Stimulated activated CD8-positive, alpha-beta memory T cell treated with anti-CD3 and anti-CD28 coated beads, Interleukin-2, amount 100 ng/mL, for 1 hour (primary cell): ENCODE measurements around the gene TMEM235.
A peak's percentile ranks its signal among the peaks of the same experiment; 100 is the strongest.

ENCODE experiments used
- DNase-seq, 2 donors: peaks; one replicate each; pipeline ENCODE4 v3.0.0-alpha.2; 2020; ENCODE audit warnings: low read depth in 2 of 2

TMEM235 gene

DNA sequence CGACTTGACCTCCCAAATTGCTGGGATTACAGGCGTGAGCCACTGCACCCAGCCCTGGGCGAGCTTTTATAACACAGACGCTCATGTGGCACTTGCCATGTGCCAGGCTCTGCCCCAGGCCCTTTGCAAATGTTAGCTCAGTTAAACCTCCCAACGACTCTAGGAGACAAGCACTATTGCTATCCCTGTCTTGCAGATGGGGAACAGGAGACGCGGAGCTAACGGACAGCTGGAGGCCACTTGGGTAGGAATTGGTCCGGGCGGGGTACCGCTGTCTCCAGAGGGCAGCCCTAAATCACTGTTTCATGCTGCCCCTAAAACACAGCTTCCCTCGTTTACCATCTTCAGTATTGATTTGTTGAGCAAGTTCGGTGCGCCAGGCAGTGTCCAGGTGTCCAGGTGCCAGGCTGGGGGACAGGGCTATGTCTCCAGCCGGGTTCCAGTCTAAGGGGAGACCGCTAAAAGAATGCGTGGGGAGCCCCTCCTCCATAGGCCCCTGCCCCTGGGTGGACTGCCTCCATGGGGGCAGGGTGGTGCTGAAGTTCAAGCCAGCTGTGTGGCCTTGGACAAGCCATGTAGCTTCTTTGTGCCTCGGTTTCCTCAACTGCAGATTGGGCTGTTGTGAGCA, 23.7 kb downstream of the TMEM235 start:
- no peak for DNase-seq

DNA sequence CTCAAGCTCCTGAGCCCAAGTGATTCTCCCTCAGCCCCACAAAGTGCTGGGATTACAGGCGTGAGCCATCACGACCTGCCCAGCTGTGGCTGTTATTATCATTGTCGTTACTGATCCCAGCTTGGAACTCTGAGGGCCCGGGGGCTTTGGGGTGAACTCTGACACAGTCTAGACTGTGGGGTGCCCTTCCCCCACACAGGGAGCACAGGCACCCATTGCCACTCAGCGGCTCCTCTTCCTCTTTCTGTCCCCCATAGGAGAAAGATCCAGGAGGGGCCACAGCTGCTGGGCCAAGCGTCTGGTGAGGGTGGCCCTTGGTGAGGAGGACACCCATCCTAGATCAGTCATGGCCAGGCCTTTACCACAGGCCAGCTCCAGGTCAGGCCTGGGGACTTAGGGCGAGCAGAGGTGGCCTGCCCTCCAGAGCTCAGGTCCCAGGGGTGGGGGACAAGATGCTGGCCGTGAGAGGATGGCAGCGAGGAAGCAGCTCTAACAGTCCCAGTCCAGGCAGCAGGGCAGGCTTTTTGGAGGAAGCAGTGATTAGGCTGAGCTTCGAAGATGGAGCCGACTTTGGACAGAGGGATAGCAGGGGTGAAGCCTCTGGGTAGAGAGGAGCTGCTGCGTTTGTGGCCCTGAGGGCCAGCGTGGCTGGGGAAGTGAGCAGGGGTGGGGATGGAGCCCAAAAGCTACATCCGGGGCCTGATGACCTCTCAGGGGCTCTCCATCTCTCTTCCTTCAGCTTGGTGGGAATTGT, 24.7 kb downstream of the TMEM235 start:
- DNase-seq = no peak

DNA sequence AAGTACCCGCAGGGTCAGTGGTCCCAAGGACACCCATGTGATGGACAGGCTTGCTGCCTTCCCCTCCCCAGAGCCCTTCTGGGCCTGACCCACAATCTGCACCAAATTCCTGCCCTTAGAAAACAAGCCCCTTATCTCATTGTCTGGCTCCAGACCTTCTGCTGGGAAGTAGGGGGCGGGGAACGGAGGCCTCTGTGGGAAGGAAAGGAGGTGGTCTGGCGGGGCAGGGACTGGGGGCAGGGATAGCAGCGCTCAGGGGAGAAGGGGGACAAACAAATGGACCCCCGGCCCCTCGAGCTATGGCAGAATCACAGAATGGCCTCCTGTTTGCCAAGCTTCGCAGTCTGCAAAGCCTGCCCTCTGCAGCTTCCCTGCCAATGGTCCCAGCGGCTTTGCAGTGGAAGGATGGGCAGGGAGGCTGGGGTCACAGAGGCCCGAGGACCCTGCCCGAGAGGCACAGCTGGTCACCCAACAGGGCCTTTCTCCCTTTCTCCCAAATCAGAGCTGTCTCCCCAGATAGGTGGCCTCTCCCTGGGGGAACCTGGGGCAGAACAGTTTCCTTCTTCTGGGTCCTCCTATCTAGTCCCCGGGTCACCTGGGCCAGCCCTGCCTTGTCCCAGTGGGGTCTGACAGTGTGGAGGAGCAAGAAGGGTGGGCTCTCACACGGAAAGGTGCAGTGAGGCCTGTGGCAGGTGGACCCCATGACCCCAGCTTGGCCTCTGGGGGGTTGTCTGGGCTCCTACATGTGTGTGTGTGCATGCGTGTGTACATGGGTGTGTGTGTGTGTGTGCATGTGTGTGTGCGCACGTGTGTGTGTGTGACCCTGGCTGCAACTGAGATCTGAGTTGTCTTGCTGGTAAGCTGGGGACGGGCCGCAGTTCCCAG, 25.5 kb downstream of the TMEM235 start:
- no peak for DNase-seq

DNA sequence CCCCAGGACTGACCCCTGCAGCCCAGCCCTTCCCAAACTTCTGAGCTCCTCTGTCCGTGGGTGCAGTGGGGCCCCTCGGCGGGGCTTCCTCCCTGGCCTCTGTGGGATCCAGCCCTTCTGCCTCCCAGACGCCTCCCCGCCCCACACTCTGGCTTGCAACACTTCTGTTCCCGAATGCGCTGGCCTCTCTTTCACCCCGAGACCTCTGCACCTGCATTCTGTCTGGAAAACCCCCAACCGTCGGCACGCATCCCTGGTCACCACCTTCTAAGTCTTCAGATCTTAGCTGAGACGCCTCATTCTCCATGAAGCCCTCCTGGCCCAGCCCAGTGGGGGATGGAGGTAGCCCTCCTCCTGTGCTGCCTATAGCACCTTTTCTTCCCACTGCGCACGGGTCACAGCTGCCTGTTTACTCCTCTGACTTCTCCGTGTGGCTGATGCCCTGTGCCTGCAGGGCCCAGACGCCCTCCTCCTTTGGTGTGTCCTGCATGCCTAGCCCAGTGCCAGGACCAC, 26.4 kb downstream of the TMEM235 start:
- no peak for DNase-seq

DNA sequence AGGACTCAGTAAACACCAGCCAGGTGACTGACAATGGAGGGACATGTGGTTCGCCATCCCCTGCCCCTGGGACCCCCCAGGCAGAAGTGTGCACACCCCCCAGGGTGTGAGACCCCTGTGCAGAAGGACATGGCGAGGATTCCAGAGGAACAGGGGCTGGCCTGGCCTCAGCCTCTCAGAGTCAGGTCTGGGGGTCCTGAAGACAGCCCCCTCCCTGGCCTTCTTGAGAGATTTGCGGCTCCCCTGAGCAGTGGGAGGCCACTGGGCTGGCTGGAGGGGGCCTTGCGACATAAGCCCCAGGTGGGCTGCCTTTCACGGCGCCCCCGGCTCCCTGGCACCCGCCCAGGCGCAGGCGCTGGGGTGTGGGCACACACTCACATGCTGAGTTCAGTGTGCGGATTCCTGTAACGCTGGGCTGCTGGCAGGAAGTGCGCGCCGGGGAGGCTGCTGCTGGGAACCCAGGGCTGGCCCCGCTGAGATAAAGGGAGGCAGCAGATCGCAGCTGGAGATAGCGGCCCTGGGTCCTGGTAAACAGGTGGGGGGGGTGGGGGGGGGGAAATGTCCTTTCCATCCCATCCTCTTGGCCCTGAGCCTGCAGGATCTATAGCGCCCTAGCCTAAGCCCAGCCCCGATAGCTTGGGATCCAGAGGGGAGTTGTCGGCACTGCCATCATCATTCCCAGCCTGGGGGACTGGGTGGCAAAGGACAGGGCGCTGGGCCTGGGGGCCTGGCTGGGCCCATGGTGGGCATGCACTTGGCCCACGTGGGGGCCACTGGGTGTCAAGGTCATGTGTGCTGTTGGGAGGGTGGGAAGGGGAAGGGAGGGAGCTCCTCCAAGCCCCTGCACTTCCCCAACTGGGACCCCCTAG, 27.1 kb downstream of the TMEM235 start:
- DNase-seq = peak in 1 of 2 donors; percentile 44

DNA sequence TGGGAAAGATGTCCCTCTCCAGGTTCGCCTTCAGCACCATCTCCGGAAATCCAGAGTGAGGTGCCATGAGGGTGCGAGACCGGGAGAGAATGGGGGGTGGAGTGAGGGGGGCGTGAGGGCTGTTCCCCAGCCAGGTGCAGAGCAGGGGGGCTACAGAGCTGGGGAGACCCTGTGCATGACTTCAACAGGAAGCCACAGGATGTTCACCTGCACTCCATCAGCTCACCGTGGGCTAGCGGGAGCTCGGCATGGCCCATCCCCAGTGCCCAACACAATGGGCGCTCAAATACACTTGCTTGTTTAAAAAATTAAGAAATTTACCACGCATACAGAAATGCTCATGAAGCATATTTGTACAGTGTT, 27.7 kb downstream of the TMEM235 start:
- no peak for DNase-seq

DNA sequence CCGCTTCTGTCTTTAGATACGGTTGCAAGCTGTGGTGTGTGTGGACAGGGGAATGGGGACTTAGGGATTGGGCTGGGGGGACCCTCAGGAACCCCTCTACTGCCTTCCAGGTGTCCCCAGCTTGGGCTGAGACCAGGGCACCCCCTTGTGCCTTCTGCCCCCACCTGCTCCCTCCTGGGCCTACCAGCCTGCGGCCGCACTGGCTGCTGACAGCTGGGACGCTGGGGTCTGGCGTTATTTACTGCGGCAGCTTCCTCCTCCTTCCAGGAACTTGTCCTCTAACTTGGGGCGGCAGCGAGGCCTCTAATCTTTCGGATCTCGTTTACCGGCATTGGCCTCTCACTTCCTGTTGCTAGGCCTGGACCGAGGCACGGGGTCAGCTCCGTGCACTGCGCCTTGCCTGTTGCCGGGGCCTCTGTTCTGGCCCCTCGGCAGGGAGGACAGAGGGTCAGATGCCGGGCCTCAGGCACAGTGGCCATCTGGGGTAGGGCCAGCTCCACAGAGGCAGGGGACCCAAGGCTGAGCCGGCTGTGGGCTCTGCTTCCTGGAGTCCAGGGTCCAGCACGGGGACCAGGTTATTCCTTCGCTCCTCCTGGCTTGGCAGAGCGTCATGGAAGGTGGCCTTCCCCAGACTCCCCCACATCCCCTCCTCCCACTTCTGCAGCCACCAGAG, 31.8 kb downstream of the TMEM235 start:
- DNase-seq = no peak

DNA sequence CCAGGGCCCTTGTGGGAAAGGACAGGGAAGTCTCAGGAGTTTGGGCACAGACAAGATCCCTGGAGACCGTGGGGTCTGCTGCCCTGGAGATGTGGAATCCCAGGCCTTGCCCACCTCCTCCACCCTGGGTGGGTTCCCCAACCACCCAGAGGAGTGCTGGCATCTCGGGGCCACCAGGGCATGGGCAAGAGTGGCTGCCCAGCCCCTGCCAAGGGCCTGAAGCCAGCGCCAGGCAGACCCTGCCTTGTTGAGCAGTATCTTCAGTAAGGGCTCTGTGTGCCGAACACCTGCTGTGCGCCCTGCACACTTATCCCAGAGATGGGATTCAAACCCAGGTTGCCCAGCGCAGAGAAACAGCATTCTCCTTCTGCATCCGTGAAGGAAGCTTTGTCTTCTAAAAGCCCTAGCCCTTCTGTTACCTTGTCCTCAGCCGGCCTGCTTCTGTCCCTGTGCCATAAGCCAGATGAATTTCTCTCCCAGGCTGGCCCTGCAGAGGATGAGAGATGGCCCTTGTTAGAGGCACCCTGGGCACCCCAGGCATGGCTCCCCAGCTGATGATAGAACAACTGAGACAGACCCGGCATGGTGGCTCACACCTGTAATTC, 32.4 kb downstream of the TMEM235 start:
- no peak for DNase-seq

DNA sequence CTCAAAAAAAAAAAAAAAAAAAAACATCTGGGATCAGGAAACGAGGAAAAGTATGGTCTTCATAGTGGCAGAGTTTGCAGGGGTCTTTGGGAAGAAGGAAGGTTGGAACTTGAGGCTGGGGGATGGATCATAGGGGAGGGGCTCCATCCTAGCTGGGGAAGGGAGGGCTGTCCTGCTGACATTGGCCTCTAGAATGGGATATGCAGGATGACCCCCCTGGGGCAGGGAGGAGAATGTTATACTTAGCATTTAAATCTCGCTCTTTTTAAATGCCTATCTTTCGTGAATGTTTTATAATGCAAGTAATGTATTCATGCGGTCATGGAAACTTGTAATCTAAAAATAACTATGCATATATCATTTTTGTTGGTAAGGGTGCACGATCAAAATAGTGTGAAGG, 33.2 kb downstream of the TMEM235 start:
- DNase-seq = no peak

DNA sequence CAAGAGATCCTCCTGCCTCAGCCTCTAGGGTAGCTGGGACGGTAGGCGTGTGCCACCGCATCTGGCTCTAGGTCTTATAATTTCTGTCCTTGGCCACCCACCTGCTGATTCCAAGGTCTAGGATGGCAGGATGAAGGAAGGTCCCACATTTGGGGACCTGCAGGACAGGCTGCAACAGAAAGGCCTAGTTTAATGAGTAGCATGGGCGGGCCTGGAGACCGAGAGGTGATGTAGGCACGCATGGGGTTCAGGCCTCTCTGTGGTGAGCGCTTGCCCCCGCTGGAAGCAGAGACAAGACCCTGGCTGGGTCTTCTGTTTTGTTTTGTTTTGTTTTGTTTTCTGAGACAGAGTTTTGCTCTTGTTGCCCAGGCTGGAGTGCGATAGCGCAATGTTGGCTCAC, 33.7 kb downstream of the TMEM235 start:
- DNase-seq = no peak

DNA sequence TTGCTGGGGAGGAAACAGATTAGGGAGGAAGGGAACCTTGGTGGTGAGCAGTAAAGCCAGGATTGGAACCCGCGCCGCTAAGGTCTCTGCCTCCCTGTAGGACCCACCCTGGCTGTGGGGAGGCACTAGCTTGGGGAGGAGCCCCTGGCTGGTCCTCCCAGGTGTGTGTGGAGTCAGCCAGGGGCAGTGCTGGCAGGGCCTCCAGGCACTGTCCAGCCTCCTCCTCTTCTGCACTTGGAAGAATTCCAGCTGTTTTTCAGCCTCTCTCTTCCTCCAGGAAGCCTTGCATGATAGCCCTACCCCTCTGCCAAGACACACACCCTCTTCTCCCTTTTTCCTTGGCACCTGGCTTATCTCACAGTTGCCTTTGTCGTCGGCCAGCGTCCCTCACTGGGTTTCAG, 34.8 kb downstream of the TMEM235 start:
- DNase-seq = no peak

DNA sequence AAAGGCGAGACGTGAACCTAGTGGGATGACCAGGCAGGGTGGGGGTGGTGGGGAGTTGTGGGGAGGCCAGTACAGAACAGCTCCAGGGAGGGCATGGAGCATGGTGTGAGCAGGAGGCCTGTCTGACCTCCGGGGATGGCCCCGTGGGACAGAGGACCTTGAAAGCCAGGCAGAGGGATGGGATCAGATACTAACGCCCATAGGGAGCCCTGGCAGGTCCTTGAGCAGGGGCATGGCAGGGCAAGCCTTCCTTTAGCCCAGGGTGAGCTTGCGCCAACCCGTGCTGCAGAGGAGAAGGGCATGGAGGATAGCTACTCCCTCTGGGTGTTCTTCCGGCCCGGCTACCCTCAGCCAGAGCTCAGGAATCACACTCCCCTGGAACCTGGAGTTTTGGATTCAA, 35.3 kb downstream of the TMEM235 start:
- DNase-seq = no peak

DNA sequence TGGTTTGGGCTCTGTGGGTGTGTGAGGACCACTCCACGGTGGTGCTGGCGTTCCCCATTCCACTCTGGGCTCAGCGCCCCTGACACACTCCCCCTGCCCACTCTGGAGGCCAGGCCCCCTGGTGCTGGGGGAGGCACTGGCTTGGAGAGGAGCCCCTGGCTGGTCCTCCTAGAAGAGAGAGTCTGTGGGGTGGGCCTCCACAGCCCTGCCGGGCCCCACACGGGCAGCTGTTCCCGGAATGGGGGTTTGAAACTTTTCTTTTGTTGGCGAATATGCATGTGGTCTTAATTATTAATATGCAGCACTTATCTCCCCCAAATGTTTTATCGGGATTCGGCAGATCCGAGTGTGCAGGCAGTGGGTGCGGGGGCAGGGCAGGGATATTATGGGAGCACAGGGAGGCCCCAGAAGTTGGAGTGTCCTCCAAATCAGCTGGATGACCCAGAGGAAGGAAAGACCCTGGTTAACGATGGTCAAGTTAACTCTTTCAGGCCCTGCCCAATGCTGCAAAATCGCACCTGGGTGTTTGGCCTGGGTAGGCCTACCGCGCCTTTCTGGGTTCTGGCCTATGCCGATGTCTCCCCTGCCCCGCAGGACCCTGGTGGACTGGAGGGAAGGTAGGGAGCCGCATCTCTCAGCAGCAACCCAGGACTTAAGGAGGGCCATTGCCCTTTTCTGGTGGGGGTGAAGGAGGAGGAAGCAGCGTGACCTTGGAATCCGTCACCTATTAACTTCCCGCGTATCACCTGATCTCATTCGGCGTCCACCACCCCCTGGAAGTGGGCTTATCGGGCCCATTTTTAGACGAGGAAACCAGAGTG, 36.0 kb downstream of the TMEM235 start:
- DNase-seq = no peak

DNA sequence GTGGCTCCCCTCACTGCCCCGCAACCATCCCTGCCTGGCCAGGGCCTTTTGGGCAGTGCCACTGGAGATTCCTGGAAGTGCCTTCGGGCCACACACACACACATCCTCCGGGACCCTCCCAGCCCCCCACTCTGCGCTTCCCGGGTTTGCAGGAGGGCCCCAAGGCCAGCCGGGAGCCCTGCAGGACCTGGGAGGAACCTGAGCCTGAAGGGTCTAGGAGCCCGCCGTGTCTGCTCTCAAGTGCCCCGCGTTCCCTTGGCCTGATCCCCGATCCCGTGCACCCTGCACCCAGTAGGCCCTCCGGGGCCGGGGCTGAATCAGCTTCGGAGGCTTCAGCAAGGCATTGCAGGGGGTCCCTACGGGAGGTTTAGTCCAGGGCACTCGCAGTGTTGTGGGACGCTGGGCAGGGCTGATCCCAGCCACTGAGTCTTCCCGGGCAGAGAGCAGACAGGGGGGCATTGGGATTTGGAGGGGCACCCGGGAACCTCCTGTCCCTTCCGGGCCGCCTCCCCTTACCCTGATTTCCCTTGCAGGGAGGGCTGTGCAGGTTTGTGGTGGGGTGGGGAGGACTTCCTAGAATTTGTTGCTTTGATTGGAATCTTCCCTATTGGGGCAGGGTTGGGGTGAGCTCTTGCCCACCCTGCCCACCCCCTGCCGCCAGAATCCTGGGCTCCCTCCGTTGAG, 36.9 kb downstream of the TMEM235 start:
- DNase-seq = no peak

DNA sequence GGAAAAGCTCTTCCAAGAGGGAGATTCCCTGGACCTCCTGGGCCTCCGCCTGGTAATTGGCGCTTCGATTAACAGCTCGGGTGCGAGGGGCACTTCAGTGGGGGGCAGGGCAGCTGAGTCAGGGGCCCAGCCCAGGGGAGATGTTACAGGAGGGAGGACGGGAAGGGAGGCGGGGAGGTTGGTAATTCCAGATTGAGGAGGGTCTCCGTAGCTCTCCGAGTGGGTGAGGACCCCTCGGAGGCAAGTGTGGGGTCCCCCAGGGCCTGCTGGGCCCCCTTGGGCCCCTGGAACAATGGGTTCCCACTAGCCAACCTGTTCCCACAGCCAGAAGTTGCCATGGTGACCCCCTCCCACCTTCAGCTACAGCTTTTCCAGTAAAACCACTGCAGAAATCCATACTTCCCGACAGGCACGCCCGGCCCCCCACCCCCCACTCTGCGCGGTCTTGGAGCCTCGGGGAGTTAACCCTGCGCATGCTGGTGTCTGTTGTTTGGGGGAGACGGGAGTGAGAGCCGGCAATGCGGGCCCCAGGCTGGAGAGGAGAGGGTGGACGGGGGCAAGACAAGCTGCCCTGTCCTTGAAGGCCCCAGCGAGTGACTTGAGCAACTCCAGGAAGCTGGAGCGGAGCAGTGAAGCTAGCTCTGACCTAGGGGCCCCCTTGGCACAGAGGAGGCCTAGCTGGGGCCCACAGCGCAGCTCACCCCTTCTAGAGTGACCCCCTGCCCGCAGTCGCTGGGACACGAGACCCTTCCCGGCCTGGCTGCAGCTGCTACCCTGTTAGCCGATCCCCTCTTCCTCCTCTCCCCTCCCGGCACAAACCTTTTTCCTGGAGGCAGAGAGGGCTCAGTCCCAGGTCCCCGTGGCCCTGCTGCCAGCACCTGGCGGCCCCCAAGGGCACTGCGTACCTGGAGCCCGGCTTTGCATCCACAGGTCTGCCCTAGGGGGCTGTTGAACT, 37.8 kb downstream of the TMEM235 start:
- DNase-seq = no peak

DNA sequence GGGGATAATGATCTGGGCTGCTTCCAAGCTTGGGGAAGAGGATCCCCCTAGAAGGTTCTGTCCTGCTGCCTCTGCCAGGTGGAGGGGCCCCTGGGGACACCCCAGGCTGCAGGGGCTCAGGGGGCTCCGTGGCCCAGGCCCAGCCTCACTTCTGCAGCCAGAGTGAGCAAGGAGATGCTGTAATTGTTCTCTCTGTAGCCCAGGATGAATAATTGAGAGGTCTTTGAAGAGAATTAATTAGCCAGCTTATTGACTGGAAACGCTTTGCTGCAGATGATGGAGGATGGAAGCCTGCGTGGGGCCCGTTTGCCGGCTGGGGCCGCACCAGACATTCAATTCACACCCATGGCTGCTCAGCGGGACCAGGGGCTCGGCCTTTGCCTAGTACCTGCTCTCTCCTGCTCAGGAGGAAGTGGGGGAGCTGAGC, 38.5 kb downstream of the TMEM235 start:
- no peak for DNase-seq

DNA sequence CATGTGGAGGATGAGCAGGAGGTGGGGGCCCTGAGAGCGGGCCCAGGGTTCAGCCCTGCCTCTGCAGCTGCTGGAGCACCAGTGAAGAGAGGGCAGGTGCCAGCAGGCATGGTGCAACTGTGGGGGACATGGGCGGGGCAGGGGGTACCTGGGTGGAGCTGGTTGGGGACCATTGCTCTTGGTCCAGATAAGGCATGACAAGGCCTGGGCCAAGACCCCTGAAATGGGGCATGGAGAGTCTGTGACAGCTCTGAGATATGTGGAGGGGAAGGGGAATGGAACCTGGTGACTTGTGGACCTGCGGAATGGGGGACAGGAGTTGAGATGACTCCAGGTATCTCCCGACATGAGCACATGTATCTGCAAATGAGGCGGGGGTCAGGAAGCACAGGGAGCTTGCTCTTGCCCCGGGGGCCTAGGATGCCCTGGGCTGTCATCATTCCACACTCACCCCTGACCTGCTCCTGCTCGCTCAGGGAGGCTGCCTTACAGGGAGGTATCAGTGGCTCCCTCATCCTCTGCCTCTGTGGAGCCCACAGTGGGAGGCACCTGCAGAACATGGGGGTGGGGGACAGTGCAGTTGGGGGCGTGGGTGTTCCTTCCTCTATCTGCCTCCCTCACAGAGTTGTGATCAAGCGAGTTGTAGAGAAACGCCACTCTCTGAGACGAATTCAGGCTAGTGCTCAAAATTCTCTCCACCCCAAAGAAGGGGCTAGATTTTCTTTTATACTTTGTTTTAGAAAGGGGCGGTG, 40.2 kb downstream of the TMEM235 start:
- DNase-seq = no peak
